ENCODE results near the gene CBLIF.

DNA sequence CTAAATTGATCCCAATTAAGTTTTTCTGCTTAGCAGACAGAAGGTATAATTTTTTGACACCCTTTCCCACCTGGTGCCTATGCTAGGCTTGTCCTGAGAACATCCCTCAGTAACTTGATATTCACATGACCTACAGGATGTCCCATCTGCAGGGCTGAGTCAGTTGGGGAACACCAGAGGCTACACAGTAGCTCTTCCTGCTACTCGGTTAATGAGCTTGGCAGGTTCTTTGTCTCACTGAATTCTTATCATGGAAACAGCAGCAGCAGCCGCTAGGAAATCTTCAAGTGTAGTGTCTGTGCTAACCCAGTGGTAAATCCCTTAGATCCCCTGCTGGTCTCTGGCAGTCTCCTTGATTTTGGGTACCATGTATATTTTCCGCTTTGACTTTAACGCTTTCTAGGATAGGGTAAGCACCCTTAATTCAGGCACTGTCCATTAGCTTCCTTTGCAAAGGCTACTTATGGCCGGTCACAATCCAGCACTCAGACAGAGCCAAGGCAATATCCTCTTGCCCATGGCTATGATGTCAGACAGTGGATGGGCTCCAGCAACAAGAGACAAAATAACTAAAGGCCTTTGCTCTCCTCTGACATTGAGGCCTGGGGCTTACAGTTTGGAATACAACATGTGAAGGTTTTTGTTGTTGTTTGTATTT lies 43.2 kb downstream of the CBLIF start:
- TF ChIP-seq, protein P1, sequence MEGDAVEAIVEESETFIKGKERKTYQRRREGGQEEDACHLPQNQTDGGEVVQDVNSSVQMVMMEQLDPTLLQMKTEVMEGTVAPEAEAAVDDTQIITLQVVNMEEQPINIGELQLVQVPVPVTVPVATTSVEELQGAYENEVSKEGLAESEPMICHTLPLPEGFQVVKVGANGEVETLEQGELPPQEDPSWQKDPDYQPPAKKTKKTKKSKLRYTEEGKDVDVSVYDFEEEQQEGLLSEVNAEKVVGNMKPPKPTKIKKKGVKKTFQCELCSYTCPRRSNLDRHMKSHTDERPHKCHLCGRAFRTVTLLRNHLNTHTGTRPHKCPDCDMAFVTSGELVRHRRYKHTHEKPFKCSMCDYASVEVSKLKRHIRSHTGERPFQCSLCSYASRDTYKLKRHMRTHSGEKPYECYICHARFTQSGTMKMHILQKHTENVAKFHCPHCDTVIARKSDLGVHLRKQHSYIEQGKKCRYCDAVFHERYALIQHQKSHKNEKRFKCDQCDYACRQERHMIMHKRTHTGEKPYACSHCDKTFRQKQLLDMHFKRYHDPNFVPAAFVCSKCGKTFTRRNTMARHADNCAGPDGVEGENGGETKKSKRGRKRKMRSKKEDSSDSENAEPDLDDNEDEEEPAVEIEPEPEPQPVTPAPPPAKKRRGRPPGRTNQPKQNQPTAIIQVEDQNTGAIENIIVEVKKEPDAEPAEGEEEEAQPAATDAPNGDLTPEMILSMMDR (IDR thresholded peaks at IDR 0.05) = no peak
- TF ChIP-seq POLR2AphosphoS5 (IDR thresholded peaks at IDR 0.05) (no peak), POLR2A (IDR thresholded peaks at IDR 0.05; ENCODE audit: low read depth) (no peak)

Measured in esophagus muscularis mucosa (tissue), 3 donors.